GM21529 (cell line): ENCODE measurements around the gene SELENOS.

Experiments used
- ATAC-seq: cut with Tn5 transposase; IDR thresholded peaks from one replicate; pipeline ENCODE4 v1.9.1; 2021; ENCODE audit not compliant: unreplicated experiment

SELENOS gene

GRCh38 chr15:101251830-101252820 is 25.2 kb downstream of the SELENOS start, which contains the start of gene CHSY1:
CHSY1 (minus strand) TSS chr15:101252048; CDS start chr15:101251456, 592 bp downstream.
- peak; percentile 74 for ATAC-seq

- ATAC-seq: peak; percentile 25
Measured at GRCh38 chr15:101250873-101251829, 26.1 kb downstream of the SELENOS start.

GRCh38 chr15:101250341-101250831 is 26.9 kb downstream of the SELENOS start:
- no peak for ATAC-seq

- no peak for ATAC-seq
Measured at GRCh38 chr15:101248274-101248673, 29.0 kb downstream of the SELENOS start.

- ATAC-seq: no peak
Measured at GRCh38 chr15:101246824-101247745, 30.2 kb downstream of the SELENOS start.

- ATAC-seq: no peak
Measured at GRCh38 chr15:101246391-101246790, 30.9 kb downstream of the SELENOS start.

- no peak for ATAC-seq
Measured at GRCh38 chr15:101244889-101245668, 32.2 kb downstream of the SELENOS start.

- ATAC-seq: no peak
Measured at GRCh38 chr15:101244036-101244781, 33.1 kb downstream of the SELENOS start.

- ATAC-seq: no peak
Measured at GRCh38 chr15:101243420-101243819, 33.9 kb downstream of the SELENOS start.

GRCh38 chr15:101242999-101243336 is 34.3 kb downstream of the SELENOS start:
- ATAC-seq: no peak

- ATAC-seq: peak; percentile 82
Measured at GRCh38 chr15:101242160-101242998, 34.9 kb downstream of the SELENOS start.

GRCh38 chr15:101240358-101240757 is 36.9 kb downstream of the SELENOS start:
- ATAC-seq: no peak

- no peak for ATAC-seq
Measured at GRCh38 chr15:101239724-101240136, 37.6 kb downstream of the SELENOS start.

GRCh38 chr15:101237251-101237650 is 40.0 kb downstream of the SELENOS start:
- no peak for ATAC-seq

- no peak for ATAC-seq
Measured at GRCh38 chr15:101233651-101234280, 43.5 kb downstream of the SELENOS start.

- no peak for ATAC-seq
Measured at GRCh38 chr15:101232677-101233076, 44.6 kb downstream of the SELENOS start.

GRCh38 chr15:101228313-101228712 is 49.0 kb downstream of the SELENOS start:
- ATAC-seq: no peak
